NB4 (cell line): Measurements from ENCODE around the gene CT45A6.
"Not testable (repeated sequence)": the region's sequence is repeated elsewhere in the genome, so short reads cannot be mapped to it uniquely, and the experiment has no call there.

Experiments
- MYC ChIP-seq: IDR thresholded peaks from 2 replicates; pipeline ENCODE4 v1.6.1; 2011; ENCODE audit warnings: low read depth, low read length
- POLR2A ChIP-seq: IDR thresholded peaks from 2 replicates; pipeline ENCODE4 v1.6.1; 2011; ENCODE audit warnings: mild to moderate bottlenecking; ENCODE audit not compliant: insufficient read length; ENCODE audit errors: extremely low read depth
- TF ChIP-seq, protein P1 (sequence below): IDR thresholded peaks from one replicate; pipeline ENCODE4 v1.5.1; 2012; ENCODE audit warnings: low read depth, low read length
- TF ChIP-seq, protein P2 (sequence below): IDR thresholded peaks from 2 replicates; pipeline ENCODE4 v1.6.1; 2011; ENCODE audit warnings: low read depth, low read length

DNA sequence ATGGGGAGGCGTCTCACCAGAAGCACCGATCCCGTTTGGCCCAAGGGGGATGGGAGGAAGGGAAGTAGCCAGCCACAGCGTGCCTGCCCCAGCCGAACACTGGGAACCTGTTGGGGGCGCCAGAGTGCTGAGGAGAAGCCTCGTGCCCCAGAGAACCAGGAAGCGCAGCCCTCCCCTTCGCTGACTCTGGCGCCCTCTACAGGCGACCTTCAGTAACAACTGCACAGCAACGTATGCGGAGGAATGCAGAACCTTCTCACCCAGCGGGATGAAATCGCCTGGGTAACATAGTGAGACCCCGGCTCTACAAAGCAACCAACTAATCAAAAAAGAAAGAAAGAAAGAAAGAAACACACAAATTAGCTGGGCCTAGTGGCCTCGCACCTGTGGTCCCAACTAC, 17.3 kb upstream of the CT45A6 start, which contains the start of gene CT45A2:
- TF ChIP-seq, protein P1, sequence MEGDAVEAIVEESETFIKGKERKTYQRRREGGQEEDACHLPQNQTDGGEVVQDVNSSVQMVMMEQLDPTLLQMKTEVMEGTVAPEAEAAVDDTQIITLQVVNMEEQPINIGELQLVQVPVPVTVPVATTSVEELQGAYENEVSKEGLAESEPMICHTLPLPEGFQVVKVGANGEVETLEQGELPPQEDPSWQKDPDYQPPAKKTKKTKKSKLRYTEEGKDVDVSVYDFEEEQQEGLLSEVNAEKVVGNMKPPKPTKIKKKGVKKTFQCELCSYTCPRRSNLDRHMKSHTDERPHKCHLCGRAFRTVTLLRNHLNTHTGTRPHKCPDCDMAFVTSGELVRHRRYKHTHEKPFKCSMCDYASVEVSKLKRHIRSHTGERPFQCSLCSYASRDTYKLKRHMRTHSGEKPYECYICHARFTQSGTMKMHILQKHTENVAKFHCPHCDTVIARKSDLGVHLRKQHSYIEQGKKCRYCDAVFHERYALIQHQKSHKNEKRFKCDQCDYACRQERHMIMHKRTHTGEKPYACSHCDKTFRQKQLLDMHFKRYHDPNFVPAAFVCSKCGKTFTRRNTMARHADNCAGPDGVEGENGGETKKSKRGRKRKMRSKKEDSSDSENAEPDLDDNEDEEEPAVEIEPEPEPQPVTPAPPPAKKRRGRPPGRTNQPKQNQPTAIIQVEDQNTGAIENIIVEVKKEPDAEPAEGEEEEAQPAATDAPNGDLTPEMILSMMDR = not testable (repeated sequence)
- TF ChIP-seq, protein P2, sequence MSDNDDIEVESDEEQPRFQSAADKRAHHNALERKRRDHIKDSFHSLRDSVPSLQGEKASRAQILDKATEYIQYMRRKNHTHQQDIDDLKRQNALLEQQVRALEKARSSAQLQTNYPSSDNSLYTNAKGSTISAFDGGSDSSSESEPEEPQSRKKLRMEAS = not testable (repeated sequence)
- TF ChIP-seq POLR2A, MYC: not testable (repeated sequence)
